Mesothelial cell of epicardium (in vitro differentiated cells): Measurements from ENCODE around the gene GOLGB1. TPM values are rescaled to one million over a fixed set of nuclear protein-coding genes. Genes with fewer than 3 reads are reported as not detected.

Experiments
- DNase-seq, 2 experiments: peaks; one replicate each; pipeline ENCODE4 v3.0.0; 2021; ENCODE audit warnings: low spot score in 2 of 2; ENCODE audit not compliant: unreplicated experiment in 2 of 2
- H3K27ac Mint-ChIP-seq: 2 replicates; pipeline ENCODE4 v1.8.0; 2021; ENCODE audit warnings: mixed read lengths
- H3K27me3 Mint-ChIP-seq: 2 replicates; pipeline ENCODE4 v1.8.0; 2021; ENCODE audit warnings: low read depth, mixed read lengths
- H3K36me3 Mint-ChIP-seq: 2 replicates; pipeline ENCODE4 v1.8.0; 2021; ENCODE audit warnings: mixed read lengths
- H3K4me1 Mint-ChIP-seq: 2 replicates; pipeline ENCODE4 v1.8.0; 2021; ENCODE audit warnings: mixed read lengths
- H3K4me3 Mint-ChIP-seq: 2 replicates; pipeline ENCODE4 v1.8.0; 2021; ENCODE audit warnings: mild to moderate bottlenecking, moderate library complexity, mixed read lengths
- H3K9me3 Mint-ChIP-seq: 2 replicates; pipeline ENCODE4 v1.8.0; 2021; ENCODE audit warnings: mixed read lengths
- CTCF ChIP-seq: fragments of 200-600 bp; sonication (generic); IDR thresholded peaks from one replicate; pipeline ENCODE4 v1.5.0; 2021; ENCODE audit warnings: antibody characterized with exemption; ENCODE audit not compliant: unreplicated experiment
- total RNA-seq: library from RNA; stranded (reverse); gene quantifications from 3 replicates; pipeline ENCODE4 v1.2.1, GENCODE V29; 2021

GOLGB1 gene
- total RNA-seq, 1 donor from 2014 or later = 79.4 TPM

- no peaks in the 10 kb centered on the region for H3K36me3 Mint-ChIP-seq
- H3K27me3 Mint-ChIP-seq = no peaks in the 10 kb centered on the region
- no peak overlapping the region for H3K4me3 Mint-ChIP-seq
- peaks cover 8% of the 10 kb centered on the region for H3K9me3 Mint-ChIP-seq
- no peak for TF ChIP-seq CTCF
- no peak overlapping the region for H3K27ac Mint-ChIP-seq
- H3K4me1 Mint-ChIP-seq = no peaks in the 10 kb centered on the region
- DNase-seq = no peak
These were observed 99.9 kb downstream of the GOLGB1 start for GRCh38 chr3:121649645-121650044.

GRCh38 chr3:121648219-121648958 lies 101.2 kb downstream of the GOLGB1 start:
- Mint-ChIP-seq H3K36me3 (no peaks in the 10 kb centered on the region), H3K9me3 (peaks cover 8% of the 10 kb centered on the region), H3K4me1 (no peaks in the 10 kb centered on the region), H3K27me3 (no peaks in the 10 kb centered on the region), H3K27ac (no peak overlapping the region), H3K4me3 (no peak overlapping the region)
- TF ChIP-seq CTCF = no peak
- no peak for DNase-seq

- Mint-ChIP-seq H3K27ac (no peak overlapping the region), H3K27me3 (no peaks in the 10 kb centered on the region), H3K36me3 (no peaks in the 10 kb centered on the region), H3K4me1 (no peaks in the 10 kb centered on the region), H3K9me3 (peaks cover under 1% of the 10 kb centered on the region), H3K4me3 (no peak overlapping the region)
- no peak for DNase-seq
- TF ChIP-seq CTCF = no peak
These were observed 104.5 kb downstream of the GOLGB1 start for GRCh38 chr3:121645054-121645453.

- Mint-ChIP-seq H3K36me3 (no peaks in the 10 kb centered on the region), H3K4me3 (no peak overlapping the region), H3K27me3 (no peaks in the 10 kb centered on the region), H3K27ac (no peak overlapping the region), H3K9me3 (no peaks in the 10 kb centered on the region), H3K4me1 (no peaks in the 10 kb centered on the region)
- TF ChIP-seq CTCF = no peak
- DNase-seq = no peak
These were observed 106.8 kb downstream of the GOLGB1 start for GRCh38 chr3:121642601-121643314.

- Mint-ChIP-seq H3K27me3 (peaks cover 3% of the 10 kb centered on the region), H3K36me3 (no peaks in the 10 kb centered on the region), H3K27ac (no peak overlapping the region), H3K4me3 (no peak overlapping the region), H3K9me3 (no peaks in the 10 kb centered on the region), H3K4me1 (no peaks in the 10 kb centered on the region)
- TF ChIP-seq CTCF = no peak
- no peak for DNase-seq
These were observed 108.4 kb downstream of the GOLGB1 start for GRCh38 chr3:121641127-121641526.
